Stimulated activated CD4-positive, alpha-beta T cell treated with anti-CD3 and anti-CD28 coated beads, Interleukin-15, amount 100 ng/mL, for 1 hour (primary cell): ENCODE data around the gene SCLT1.
A peak's percentile ranks its signal among the peaks of the same experiment; 100 is the strongest.

Source experiments
- DNase-seq, 2 donors: peaks; one replicate each; pipeline ENCODE4 v3.0.0-alpha.2; 2020; ENCODE audit warnings: low read depth in 1 of 2, low spot score in 1 of 2

The SCLT1 gene

DNA sequence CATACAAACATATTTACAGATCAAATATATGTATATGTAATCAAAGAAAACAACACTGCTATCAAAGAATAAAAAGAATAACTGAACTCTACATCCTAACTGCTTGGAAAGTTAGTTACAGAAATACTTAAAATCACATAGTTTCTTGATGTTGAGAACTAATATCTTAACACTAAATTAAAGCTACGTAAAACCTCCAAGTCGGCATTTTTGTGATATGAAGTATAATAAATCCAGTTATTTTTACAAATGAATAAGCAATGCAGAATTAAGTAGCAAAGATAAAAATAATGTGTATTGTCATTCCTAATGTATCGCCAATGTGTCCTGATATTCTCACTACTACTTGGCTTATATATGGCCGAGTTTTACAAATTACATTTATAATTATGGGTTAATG lies 215.4 kb downstream of the SCLT1 start:
- DNase-seq = no peak

DNA sequence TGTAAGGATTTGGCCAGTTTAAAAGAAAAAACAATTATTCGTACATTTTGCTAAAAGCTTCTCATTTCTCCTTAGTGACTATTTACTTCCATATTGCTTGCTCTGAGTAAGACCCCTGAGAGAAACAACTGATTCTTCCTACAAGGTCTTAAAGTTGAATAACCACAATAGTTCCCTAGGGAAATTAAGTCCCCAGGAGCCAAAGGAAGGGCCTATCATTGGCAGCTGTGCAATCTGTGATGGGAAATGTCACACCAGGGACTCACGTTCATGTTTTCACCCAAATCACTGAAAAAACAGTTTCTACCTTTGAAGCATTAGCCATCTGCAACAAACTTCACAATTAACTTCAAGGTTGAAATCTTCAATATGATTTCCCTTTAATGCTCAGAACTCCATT lies 217.1 kb downstream of the SCLT1 start:
- no peak for DNase-seq

DNA sequence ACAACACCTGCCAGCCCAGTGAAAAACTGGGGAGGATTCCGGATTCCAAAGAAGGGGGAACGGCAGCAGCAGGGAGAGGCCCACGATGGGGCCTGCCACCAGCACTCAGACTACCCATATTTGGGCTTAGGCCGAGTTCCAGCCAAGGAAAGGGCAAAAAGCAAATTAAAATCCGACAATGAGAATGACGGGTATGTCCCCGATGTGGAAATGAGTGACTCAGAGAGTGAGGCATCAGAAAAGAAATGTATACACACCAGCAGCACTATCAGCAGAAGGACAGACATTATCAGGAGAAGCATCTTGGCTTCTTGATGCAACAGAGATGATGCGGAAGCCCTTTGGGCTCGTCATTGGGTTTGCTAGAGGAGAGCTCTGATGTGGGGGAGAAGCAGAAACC lies 221.4 kb downstream of the SCLT1 start:
- DNase-seq = no peak

DNA sequence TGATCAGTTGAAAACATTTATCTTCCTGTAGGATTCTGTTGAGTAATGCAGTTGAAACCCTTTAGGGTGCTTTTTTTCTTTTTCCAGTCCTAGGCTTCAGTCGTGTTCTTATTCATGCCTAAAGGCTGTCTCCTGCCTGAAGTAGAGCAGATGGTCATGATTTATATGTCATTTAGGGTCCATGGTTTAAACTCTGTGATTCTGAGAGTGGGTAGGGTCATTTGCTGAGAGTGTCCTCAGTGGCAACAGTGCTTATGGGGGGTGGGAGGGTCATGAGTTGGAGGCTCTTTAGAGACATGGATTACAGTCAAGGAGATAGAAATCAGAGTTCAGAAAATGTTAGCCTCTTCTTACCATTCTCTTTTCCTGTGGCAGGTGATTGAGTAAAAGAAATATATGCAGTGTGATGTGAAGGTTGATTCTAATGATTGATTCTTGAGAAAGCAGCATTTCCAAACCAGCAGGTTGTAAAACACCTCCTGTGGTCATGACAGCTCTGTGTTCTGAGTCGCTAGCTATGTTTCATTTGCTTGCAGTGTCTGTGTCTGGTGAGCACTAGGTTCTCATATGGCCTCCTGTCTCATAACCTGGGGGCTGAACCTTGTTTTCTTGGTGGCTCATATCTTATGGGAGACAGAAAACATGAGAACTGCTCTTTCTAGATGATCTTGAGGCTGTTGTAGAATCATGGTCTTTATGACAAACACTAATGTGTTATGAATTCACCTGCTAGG lies 223.4 kb downstream of the SCLT1 start:
- DNase-seq = no peak

DNA sequence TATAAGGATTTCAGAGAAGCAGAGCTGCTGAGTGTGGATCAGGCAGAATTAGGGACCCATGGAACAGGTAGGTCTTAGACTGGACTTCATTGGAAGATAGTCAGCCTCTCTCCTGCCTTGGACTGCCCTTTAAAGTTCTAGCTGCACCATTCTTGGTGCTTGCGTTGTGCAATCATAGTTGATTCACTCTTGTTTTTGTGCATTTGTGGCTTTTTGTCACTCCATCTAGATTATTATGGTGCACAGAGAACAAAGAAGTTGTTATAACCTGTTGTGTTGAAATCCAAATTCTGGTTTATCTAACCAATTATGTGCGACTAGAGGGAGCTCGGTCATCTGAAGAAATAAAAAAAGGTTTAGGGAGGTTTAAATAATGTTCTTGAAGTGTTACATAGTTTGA lies 224.6 kb downstream of the SCLT1 start:
- no peak for DNase-seq

DNA sequence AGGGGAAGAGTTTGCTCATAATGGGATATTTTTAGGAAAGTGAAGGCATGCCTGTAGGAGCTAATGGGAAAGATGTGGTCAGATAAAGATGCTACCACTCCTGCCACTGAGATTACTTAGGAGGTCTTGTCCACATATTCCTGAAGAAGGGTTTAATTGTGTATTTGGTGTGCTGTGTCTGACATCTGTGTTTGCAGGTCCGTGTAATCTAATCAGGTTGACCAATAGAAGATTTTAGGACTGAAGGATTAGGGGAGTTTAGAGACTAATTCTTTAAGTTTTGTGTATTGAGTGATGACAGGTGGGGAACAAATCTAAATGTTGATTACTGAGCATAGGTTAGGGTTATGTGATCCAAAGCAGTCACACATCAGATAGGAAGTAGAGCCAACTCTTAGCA lies 226.6 kb downstream of the SCLT1 start:
- no peak for DNase-seq

DNA sequence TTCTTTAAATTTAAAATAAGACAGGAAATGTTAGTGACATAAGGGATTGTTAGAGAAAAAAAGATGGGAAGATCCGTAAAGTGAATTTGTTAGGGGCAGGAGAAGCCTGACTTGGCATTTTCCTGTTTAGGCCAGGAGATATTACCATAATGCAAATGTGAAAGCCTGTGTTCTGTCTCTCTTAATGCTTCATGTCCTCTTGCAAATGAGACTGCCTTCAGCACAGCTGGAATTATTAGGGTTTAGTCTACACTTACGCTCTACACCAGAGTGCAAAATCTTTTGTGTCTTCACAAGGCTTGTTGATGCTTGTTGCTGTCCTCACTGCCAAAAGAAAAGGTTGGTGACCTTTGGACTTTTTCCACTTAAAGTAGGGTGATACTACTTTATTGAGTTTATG lies 227.1 kb downstream of the SCLT1 start:
- DNase-seq = no peak

DNA sequence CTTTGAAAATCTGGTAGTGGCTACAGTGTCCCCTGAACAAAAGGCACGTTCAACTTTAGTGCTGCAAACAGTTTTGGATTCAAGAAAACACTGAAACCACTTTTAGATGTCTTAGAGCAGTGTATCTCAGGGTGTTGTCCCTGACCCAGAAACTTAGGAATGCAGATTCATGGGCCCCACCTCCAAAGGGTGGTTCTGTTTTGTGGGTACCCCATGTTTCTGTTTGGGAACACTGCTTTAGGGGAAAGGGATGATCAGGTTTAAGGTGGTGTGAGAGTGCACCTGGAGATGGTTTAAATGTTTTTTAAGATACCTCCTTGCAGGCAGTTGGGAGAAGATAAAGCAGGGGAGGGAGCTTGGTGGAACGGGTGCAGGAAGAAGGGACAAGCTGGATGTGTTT lies 228.2 kb downstream of the SCLT1 start:
- no peak for DNase-seq

DNA sequence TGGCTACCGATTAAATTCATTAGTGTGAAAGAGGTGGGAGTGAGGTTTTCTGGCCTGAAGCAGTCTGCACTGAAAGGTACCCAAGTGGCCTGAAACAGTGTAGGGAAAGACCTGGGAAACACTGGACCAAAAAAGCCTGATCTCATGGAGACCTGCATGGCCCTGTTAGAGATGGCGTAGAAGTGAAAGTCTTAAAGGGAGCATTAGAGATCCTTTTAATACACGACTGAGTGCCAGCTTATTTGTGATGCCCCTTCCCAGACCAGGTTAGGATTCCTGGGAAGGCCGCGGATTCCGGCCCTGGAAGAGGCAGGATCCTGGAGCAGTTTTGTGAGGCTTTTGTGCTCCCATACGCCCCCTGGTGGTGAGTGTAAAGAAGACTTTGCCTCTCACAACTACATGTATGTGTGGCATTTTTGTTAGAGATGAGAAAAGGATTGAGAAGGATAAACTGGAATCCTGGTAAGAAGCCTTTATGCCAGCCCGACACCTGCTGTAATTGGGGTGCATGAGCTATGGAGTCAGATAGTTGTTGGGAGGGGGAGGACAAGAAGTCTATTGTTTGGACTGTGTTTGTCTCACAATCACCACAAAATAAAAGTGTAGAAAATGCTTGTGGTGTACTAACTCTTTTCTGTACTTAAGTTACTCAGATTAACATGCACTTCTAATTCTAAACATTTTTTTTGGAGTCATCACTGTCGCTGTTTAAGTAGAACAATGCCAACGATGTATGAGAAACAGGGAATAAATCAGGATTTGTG lies 229.8 kb downstream of the SCLT1 start:
- DNase-seq = peak; percentile 32 to 35

DNA sequence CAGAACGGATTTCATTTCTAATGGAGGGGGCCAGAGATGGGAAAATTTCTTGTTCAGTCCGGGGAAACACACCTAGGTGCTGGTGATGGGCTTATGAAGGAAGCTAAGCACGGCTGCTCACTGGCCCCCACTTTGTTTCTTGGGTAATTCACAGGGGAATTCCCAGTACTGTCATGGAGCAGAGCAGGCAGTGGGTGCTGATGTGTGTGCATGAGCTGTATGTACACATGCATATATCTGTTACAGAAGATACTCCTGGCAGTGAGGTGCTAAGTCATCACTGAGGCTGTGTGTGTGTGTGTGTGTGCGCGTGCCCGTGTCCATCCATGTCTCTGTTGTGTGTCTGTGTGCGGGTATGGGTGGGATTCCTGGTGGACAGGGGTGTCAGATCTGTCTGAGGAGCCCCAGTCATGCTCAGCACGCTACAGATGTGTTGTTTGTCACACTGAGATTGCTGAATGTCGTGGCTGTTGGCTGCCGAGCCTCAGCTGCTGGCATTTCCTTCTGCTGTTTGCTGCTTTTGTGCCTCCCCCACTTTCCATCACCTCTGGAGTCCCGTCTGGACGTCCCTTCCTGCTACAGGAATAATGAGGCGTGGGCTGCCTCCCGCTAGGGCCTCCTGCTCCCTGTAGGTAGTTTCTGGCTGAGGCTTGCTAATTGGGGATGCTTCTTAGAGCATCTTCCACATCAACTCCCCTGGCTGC lies 230.6 kb downstream of the SCLT1 start:
- peak in 1 of 2 donors; percentile 22 for DNase-seq

DNA sequence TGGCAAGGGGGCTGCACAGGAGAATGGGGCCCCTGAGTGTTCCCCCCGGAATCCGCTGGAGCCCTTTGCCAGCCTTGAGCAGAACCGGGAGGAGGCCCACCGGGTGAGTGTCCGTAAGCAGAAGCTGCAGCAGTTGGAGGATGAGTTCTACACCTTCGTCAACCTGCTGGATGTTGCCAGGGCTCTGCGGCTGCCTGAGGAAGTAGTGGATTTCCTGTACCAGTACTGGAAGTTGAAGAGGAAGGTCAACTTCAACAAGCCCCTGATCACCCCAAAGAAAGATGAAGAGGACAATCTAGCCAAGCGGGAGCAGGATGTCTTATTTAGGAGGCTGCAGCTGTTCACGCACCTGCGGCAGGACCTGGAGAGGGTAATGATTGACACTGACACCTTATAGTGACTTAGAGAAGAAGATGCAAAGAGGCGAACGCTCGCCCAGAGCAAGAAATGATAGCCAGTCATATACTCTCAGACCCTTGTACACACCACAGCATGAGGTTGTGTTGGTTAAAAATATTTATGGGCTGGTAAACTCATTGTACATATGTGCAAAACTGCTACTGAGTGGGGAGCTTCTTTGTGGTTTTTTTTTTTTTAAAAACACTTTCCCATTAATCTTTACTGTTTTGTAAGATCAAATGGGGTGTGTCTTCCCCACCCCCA lies 231.4 kb downstream of the SCLT1 start:
- no peak for DNase-seq

DNA sequence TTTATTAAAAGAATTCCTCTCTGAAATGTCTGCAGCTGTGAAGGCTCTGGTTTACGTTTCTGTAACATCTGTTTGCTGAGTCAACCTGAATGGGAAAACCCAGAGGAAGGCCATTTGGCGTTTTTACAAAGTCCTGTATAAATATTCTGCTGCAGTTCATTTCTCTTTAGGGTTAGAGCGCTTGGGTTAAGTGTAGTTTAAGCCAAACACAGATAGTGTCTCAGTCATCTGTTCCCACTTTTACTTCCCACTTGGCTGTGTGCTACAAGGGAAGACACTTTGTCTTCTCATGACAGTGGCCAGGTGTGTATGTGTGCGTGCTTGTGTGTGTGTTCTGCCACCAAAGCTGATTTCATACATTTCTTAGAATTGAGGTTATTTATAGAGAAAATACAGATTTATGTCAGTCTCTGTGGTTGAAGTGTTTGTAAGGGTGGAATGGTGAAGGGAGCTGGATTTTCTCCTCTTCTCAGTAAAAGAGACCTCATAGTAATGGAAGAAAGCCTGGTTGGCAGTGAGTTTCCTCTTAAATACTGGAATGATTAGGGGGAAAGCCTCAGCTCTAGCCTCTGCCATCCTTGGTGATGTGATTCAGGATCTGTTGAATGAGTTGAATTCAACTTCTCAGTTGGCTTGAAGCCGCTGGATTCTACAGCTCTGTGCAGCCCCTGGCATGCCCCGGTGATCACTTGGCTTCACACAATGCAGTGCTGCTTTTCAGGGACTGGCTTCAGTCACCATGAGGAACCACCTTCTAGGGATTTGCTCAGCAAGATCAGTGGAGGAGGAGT lies 233.3 kb downstream of the SCLT1 start:
- DNase-seq = no peak

DNA sequence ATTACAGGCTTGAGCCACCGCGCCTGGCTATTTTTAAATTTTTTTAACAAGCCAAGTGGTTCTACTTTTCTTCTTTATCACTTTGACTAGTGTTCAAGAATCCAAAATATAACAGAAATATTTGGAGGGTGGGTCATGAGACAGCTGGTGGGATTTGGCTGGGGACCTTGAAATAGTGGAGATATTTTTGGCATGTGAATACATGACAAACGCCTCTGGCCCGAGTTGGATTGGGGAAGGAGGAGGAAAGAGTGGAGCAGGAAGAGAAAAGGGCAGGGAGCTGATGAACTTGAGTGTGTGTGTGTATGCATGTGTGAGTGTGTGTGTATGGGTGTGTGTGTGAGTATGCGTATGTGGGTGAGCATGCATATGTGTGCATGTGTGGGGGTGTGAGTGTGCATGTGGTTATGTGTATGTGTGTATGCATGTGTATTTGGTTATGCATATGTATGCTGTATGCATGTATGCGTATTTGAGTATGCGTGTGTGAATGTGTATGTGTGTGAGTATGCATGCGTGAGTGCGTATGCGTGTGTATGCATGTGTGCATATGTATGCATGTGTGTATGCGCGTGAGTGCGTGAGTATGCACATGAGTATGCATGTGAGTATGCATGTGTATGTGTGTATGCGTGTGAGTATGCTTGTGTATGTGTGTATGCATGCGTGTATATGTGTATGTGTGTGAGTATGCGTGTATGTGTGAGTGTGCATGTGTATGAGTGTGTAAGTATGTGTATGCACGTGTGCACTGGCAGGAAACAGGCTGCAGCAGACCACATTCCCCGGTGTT lies 234.3 kb downstream of the SCLT1 start:
- DNase-seq = no peak

DNA sequence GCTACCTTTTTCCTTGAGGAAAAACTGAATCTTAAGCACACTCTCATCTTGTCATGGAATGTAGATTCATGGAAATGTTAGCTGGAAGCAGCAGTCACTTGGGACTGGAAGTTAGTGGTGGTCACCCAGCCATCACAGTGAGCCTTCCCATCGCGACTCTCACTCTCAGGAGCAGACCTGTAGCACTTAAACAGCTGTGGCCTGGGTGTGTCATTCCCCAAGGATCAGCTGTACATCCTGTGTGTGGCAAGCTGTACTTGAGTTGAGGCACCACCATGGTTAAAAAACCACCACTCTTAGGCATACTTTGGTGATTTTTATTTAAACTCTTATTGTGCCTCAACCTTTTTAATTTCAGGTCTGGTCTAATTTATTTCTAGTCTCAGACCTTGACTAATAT lies 237.1 kb downstream of the SCLT1 start:
- no peak for DNase-seq

DNA sequence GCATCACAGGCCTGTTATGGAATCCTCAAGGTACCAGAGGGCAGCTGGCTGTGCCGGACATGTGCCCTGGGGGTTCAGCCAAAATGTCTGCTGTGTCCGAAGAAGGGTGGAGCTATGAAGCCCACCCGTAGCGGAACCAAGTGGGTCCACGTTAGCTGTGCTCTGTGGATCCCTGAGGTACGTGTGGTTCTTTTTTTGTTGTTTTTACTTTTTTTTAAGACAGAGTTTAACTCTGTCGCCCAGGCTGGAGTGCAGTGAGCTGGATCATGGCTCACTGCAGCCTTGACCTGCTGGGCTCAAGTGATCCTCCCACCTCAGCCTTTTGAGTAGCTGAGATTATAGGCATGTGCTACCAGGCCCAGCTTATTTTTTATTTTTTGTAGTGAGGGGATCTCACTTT lies 237.7 kb downstream of the SCLT1 start:
- DNase-seq = no peak

DNA sequence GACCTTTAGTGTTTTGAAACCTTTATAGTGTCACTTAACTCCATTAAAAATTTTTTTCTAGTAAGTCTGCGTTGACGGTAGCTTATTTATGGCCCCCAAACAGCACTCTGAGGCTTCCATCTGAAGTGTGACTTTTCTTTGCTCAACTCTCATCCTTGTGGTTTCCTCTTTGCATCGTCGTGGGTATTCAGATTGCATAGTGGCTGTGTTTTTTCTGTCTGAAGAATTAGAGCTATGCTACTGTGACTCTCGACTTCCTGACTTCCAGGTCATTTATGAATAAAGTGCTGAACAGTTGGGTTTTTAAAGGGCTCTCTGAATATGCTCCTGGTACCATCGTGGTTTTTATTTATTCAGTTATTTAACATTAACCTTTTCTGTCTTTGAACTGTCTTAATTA lies 238.9 kb downstream of the SCLT1 start:
- no peak for DNase-seq

DNA sequence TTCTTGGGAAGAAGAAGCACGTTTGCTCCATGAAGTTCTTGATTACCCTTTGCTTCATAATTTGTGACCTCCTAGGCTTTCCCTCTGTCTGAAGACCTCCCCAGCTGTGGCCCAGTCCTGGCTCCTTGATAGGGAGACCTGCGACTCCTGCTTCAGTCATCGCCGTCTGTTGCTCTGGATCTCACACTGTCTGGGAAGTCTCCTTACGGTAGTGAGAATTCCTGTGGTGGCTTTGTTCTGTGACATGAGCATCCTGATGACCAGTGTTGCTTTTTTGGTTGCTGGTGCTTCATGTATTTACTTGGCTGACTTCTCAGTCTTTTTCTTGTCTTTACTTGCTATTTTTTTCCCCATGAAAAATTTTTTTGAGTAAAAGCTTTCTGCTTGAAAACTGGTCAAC lies 239.6 kb downstream of the SCLT1 start:
- DNase-seq = no peak

DNA sequence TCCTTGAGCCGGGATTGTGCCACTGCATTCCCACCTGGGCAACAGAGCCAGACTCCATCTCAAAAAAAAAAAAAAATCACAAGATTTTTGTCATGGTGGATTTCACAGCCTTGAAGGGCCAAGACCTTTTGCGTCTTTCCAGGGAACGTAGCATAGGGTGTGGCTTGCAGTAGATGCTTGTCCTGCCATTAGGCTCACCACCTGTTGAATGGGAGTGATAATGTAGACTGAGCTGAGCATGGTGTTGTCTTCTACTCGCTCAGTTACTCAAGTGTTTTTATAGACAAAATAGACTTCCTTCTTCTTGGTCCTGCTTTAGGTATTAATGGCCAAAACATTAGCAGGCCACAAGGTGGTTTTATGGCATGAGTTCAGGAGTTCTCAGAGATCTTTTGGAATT lies 243.1 kb downstream of the SCLT1 start:
- DNase-seq = no peak

DNA sequence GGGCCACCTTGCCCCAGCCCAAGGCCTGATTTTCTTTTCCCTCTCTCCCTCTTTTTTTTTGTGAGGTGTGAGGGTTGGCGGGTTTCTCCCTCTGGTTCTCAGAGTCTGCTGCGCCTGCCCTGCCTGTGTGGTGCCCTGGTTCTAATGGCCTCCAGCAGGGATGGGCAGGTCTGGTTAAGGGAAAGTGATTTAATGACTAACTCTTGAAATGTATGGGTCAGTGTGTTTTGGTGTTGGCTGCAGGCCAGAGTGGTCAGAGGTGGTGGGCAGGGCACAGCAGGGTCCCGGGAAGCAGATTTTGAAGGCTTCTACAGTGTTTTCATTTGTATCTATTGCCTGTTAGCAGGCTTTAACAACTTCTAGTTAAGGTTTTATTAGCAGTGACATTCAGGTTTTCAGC lies 244.9 kb downstream of the SCLT1 start:
- DNase-seq = no peak

DNA sequence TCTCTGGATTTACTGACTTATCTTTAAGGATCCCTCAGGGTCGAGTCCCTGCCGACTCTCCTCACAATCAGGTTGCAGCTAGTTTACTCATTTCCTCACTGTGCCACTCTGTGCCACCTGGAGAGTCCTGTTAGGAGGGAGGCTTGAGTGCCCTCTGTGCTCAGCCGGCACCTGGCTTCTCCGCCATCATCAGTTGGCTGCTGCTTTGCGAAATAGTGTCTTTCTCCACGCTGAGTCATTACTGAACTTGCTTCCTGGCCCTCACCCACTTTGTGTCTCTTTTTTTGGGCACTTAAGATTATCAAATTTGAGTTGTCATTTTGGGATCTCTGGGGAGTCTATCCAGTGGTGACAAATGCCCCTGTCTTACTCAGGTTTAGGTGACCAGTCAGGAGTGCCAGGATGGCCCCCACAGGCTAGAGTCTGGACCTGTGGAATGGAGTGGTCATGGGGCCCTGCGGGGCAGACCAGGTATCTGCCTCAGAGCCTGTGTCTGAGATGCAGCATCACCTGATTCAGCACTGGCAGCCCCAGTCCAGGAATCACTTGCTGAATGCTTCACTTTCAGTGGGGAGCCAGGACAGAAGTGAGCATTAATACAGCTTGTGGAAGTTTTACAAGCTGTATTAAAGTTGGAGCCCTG lies 246.1 kb downstream of the SCLT1 start:
- DNase-seq = no peak
